H1 (cell line): Measurements from ENCODE around the gene PDE2A. TPM values are rescaled to one million over a fixed set of nuclear protein-coding genes. Genes with fewer than 3 reads are reported as not detected.

Source experiments
- CTCF ChIA-PET: fragments of 300-600 bp; sonication (Branson Sonifier 250); formaldehyde crosslinking; loops from one replicate; lab custom pipeline; 2021; ENCODE audit not compliant: partially characterized antibody; lab: Charles Lee
- POLR2A ChIA-PET: fragments of 300-600 bp; sonication (Branson Sonifier 250); formaldehyde crosslinking; loops from one replicate; lab custom pipeline; 2021; ENCODE audit warnings: inconsistent platforms; ENCODE audit not compliant: partially characterized antibody; lab: Charles Lee
- DNase-seq, 2 experiments: peaks; one replicate each; pipeline versions ENCODE4 v3.0.0 to v3.0.0-alpha.2; 2010 to 2022; ENCODE audit warnings: low spot score in 2 of 2, low read depth in 1 of 2, mixed read lengths in 1 of 2
- FAIRE-seq: peaks from 2 replicates; lab custom pipeline; 2011; peaks lifted over from hg19 to GRCh38; lab: Jason Lieb, UNC
- H2AFZ ChIP-seq: 2 replicates; pipeline ENCODE4 v1.8.1; 2012; ENCODE audit warnings: low read length, inconsistent platforms
- H2AK5ac ChIP-seq: 2 replicates; pipeline ENCODE4 v1.6.1; 2013; ENCODE audit warnings: low read depth, low read length
- H2BK120ac ChIP-seq: replicated peaks from 2 replicates; pipeline ENCODE3; 2013; ENCODE audit warnings: low read depth, low read length, inconsistent platforms
- H2BK12ac ChIP-seq: 2 replicates; pipeline ENCODE4 v1.6.1; 2013; ENCODE audit warnings: low read depth, low read length
- H2BK15ac ChIP-seq: 2 replicates; pipeline ENCODE4 v1.6.1; 2013; ENCODE audit warnings: low read length
- H2BK20ac ChIP-seq: 2 replicates; pipeline ENCODE4 v1.6.1; 2013; ENCODE audit warnings: low read length
- H2BK5ac ChIP-seq: 2 replicates; pipeline ENCODE4 v1.6.1; 2013; ENCODE audit warnings: low read depth, low read length
- H3K14ac ChIP-seq: 2 replicates; pipeline ENCODE4 v1.6.1; 2013; ENCODE audit warnings: inconsistent platforms; ENCODE audit not compliant: insufficient read length
- H3K18ac ChIP-seq: 2 replicates; pipeline ENCODE4 v1.6.1; 2013; ENCODE audit warnings: low read length; ENCODE audit errors: extremely low read depth
- H3K23ac ChIP-seq: 2 replicates; pipeline ENCODE4 v1.6.1; 2013; ENCODE audit warnings: inconsistent platforms; ENCODE audit not compliant: insufficient read length
- H3K23me2 ChIP-seq: 2 replicates; pipeline ENCODE4 v1.6.1; 2013; ENCODE audit warnings: low read depth, low read length
- H3K27ac ChIP-seq: 2 replicates; pipeline ENCODE4 v1.6.1; 2011; ENCODE audit warnings: low read depth, low read length, inconsistent platforms
- H3K27me3 ChIP-seq, 4 experiments: replicated peaks in 1 of 4; 1 replicate in 1 of 4; 2 replicates in 3 of 4; pipeline versions ENCODE4 v1.6.1 to v1.8.1; 2011 to 2013; ENCODE audit warnings: low read length in 3 of 4, mild to moderate bottlenecking in 3 of 4, inconsistent platforms in 2 of 4, mixed read lengths in 2 of 4, moderate library complexity in 1 of 4; ENCODE audit not compliant: control insufficient read depth in 3 of 4, insufficient read depth in 3 of 4; ENCODE audit errors: extremely low read depth in 1 of 4
- H3K36me3 ChIP-seq, 4 experiments: 2 replicates each; pipeline versions ENCODE4 v1.6.1 to v1.8.1; 2011 to 2013; ENCODE audit warnings: mild to moderate bottlenecking in 4 of 4, low read length in 3 of 4, moderate library complexity in 2 of 4, control low read depth in 1 of 4, inconsistent platforms in 1 of 4; ENCODE audit not compliant: insufficient read depth in 4 of 4, control insufficient read depth in 2 of 4
- H3K4ac ChIP-seq: replicated peaks from 2 replicates; pipeline ENCODE3; 2013; ENCODE audit warnings: low read length, low read depth, mixed read lengths, inconsistent platforms; ENCODE audit not compliant: insufficient read length
- H3K4me1 ChIP-seq, 4 experiments: replicated peaks in 1 of 4; 1 replicate in 1 of 4; 2 replicates in 3 of 4; pipeline versions ENCODE4 v1.6.1 to v1.8.1; 2011 to 2013; ENCODE audit warnings: low read length in 3 of 4, inconsistent platforms in 2 of 4, mixed read lengths in 1 of 4; ENCODE audit not compliant: insufficient read depth in 4 of 4, control insufficient read depth in 3 of 4
- H3K4me2 ChIP-seq, 2 experiments: 2 replicates each; pipeline versions ENCODE4 v1.6.1 to v1.8.1; 2011 to 2013; ENCODE audit warnings: low read depth in 2 of 2, low read length in 2 of 2, control low read depth in 1 of 2, inconsistent platforms in 1 of 2, mild to moderate bottlenecking in 1 of 2; ENCODE audit not compliant: insufficient read depth in 1 of 2
- H3K4me3 ChIP-seq, 4 experiments: fragments of 200-600, 300-600 bp in 1 of 4; sonication (generic), shearing (Covaris generic), sonication (Bioruptor Twin) in 1 of 4; 2 replicates each; pipeline versions ENCODE4 v1.5.1 to v1.8.1; 2011 to 2016; ENCODE audit warnings: low read length in 4 of 4, low read depth in 3 of 4, control low read depth in 2 of 4, inconsistent platforms in 2 of 4, mild to moderate bottlenecking in 2 of 4, mixed read lengths in 1 of 4, moderate library complexity in 1 of 4; ENCODE audit not compliant: insufficient read depth in 2 of 4; ENCODE audit errors: extremely low read depth in 1 of 4
- H3K56ac ChIP-seq: replicated peaks from 2 replicates; pipeline ENCODE3; 2013; ENCODE audit warnings: low read depth, mild to moderate bottlenecking, mixed read lengths, low read length, inconsistent platforms; ENCODE audit not compliant: insufficient read length
- H3K79me1 ChIP-seq: 2 replicates; pipeline ENCODE4 v1.6.1; 2013; ENCODE audit warnings: low read depth, low read length, control low read depth
- H3K79me2 ChIP-seq, 2 experiments: 2 replicates each; pipeline versions ENCODE4 v1.6.1 to v1.8.1; 2012 to 2013; ENCODE audit warnings: low read length in 2 of 2, mild to moderate bottlenecking in 2 of 2, inconsistent platforms in 1 of 2; ENCODE audit not compliant: insufficient read depth in 2 of 2, control insufficient read depth in 1 of 2
- H3K9ac ChIP-seq, 4 experiments: replicated peaks in 1 of 4; 1 replicate in 1 of 4; 2 replicates in 3 of 4; pipeline versions ENCODE4 v1.6.1 to v1.8.1; 2011 to 2013; ENCODE audit warnings: low read depth in 3 of 4, low read length in 3 of 4, control low read depth in 2 of 4, mild to moderate bottlenecking in 2 of 4, moderate library complexity in 2 of 4, inconsistent platforms in 1 of 4; ENCODE audit errors: extremely low read depth in 1 of 4
- H3K9me3 ChIP-seq, 2 experiments: 2 replicates each; pipeline versions ENCODE4 v1.6.1 to v1.8.1; 2012 to 2013; ENCODE audit warnings: mild to moderate bottlenecking in 2 of 2, moderate library complexity in 2 of 2, control low read depth in 1 of 2, inconsistent platforms in 1 of 2, low read depth in 1 of 2, low read length in 1 of 2, mixed read lengths in 1 of 2; ENCODE audit not compliant: insufficient read depth in 2 of 2
- H4K20me1 ChIP-seq, 2 experiments: replicated peaks in 1 of 2; 2 replicates each; pipeline versions ENCODE3 to v1.8.1; 2011 to 2013; ENCODE audit warnings: inconsistent platforms in 2 of 2, low read length in 2 of 2, mild to moderate bottlenecking in 1 of 2; ENCODE audit not compliant: insufficient read depth in 2 of 2, control insufficient read depth in 1 of 2
- H4K5ac ChIP-seq: 2 replicates; pipeline ENCODE4 v1.6.1; 2013; ENCODE audit warnings: low read length, low read depth, mixed read lengths, inconsistent platforms; ENCODE audit not compliant: insufficient read length
- H4K8ac ChIP-seq: 2 replicates; pipeline ENCODE4 v1.8.0; 2013; ENCODE audit warnings: mild to moderate bottlenecking, moderate library complexity, low read length, inconsistent platforms; ENCODE audit not compliant: insufficient read depth; ENCODE audit errors: extremely low read depth
- H4K91ac ChIP-seq: replicated peaks from 2 replicates; pipeline ENCODE3; 2013; ENCODE audit warnings: low read length, mixed read lengths, inconsistent platforms; ENCODE audit not compliant: insufficient read length
- CHD1 ChIP-seq: IDR thresholded peaks from 2 replicates; pipeline ENCODE4 v1.6.1; 2012; ENCODE audit warnings: low read depth, low read length, improper control_type of control experiment
- HDAC6 ChIP-seq: IDR thresholded peaks from one replicate; pipeline ENCODE4 v1.7.1; 2012; ENCODE audit warnings: low read depth, mild to moderate bottlenecking, inconsistent platforms, low read length, moderate library complexity
- NRF1 ChIP-seq: IDR thresholded peaks from 2 replicates; pipeline ENCODE4 v1.6.1; 2011; ENCODE audit warnings: mild to moderate bottlenecking, low read depth, low read length, improper control_type of control experiment
- POLR2A ChIP-seq, 2 experiments: IDR thresholded peaks; 1 replicate in 1 of 2; 2 replicates in 1 of 2; pipeline ENCODE4 v1.6.1; 2011; ENCODE audit warnings: low read depth in 2 of 2, low read length in 2 of 2, mild to moderate bottlenecking in 2 of 2; ENCODE audit errors: control extremely low read depth in 1 of 2
- SIN3A ChIP-seq, 2 experiments: IDR thresholded peaks in 1 of 2; conservative IDR thresholded peaks in 1 of 2; 2 replicates each; pipeline ENCODE4 v1.6.1; 2011 to 2012; ENCODE audit warnings: low read length in 2 of 2, improper control_type of control experiment in 1 of 2, low read depth in 1 of 2, mild to moderate bottlenecking in 1 of 2
- WGBS, 2 experiments: shearing (Covaris generic) in 1 of 2; methylation state at CpG; one replicate each; pipeline versions ENCODE4 v1.1.6 to v1.1.7; 2013 to 2015; ENCODE audit warnings: low lambda C conversion rate in 2 of 2, mixed read lengths in 2 of 2, inconsistent platforms in 1 of 2, low coverage in 1 of 2, missing lambda C conversion rate in 1 of 2; ENCODE audit not compliant: insufficient replicate concordance in 2 of 2, insufficient coverage in 1 of 2, insufficient read length in 1 of 2; ENCODE audit errors: extremely low coverage in 1 of 2, missing lambda C conversion rate in 1 of 2; 5-methylcytosine and 5-hydroxymethylcytosine counted together
- polyA plus RNA-seq, 7 experiments: library from polyadenylated mRNA; depleted of rRNA in 3 of 7; stranded (reverse) in 5 of 7; unstranded in 2 of 7; fragments of >200 nt in 5 of 7; fragments of 200-250 nt in 2 of 7; gene quantifications; 1 replicate in 5 of 7; 2 replicates in 1 of 7; 4 replicates in 1 of 7; pipeline versions ENCODE4 v1.2.1 to v1.2.3, GENCODE V29; 2011 to 2013; ENCODE audit warnings: missing spikeins in 2 of 7, mixed read lengths in 2 of 7
- total RNA-seq: library from RNA; stranded (reverse); fragmentation: NEBNext Ultra II Directional; extraction: Animal tissue kit (Norgen Biotek cat#: 25700); gene quantifications from 2 replicates; pipeline ENCODE4 v1.2.1, GENCODE V29; 2021

Gene PDE2A
- total and polyA plus RNA-seq, 2 of the 8 experiments (the other 6 are each of a cell fraction or from before 2014, with no cell fraction given), result 3.4 to 7.1 TPM

DNA sequence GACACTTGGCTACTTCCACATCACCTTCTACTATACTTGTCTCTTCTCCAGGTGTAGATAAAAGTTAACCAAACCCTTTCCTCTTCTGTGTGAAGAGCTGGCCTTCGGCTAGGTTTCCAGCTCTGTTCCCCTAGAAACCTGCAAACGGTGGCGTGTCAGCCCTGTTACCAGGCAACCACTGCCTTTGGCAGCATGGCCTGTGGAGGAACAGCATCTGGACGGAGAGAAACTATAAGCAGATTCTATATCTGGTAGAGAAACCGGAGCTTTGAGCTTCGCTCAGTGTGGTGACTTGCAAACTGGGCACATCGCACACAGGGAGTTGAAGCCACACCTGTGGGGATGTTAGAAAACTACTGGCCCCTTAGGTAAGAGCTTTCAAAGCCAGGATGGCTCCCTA lies 42.1 kb upstream of the PDE2A start:
- no peak overlapping the region for H4K91ac ChIP-seq
- no peak overlapping the region for H2BK15ac ChIP-seq
- FAIRE-seq, result no peak
- H3K79me1 ChIP-seq, result peaks cover 15% of the 10 kb centered on the region; the same call in 1 of the 2 replicates
- no peak overlapping the region for H3K4ac ChIP-seq
- peaks cover 0 to 11% of the 10 kb centered on the region in 2 experiments; a peak in 1 of 4 replicates for H3K79me2 ChIP-seq
- H3K4me2 ChIP-seq, result no peak overlapping the region
- CTCF ChIA-PET, result interaction anchor here (0.7 to 3.1 kb wide), 15 partner anchors 9 to 573 kb away, joined by 3 to 9 read pairs (median 5); partner anchors contain the start of gene STARD10
- H4K20me1 ChIP-seq, result peaks cover 6 to 23% of the 10 kb centered on the region in 2 experiments
- H2BK120ac ChIP-seq, result no peak overlapping the region
- H3K56ac ChIP-seq, result no peak overlapping the region
- no peak overlapping the region for H2BK20ac ChIP-seq
- no peaks in the 10 kb centered on the region for H3K23me2 ChIP-seq
- TF ChIP-seq HDAC6, result no peak
- no peak for TF ChIP-seq POLR2A (IDR thresholded peaks at IDR 0.05; ENCODE audit: control extremely low read depth in 1 of 2, low read depth in 2 of 2, low read length in 2 of 2)
- no peak for TF ChIP-seq NRF1
- TF ChIP-seq CHD1, result no peak
- TF ChIP-seq SIN3A (conservative IDR thresholded peaks at IDR 0.05 in 1 of 2, IDR thresholded peaks at IDR 0.05 in 1 of 2; ENCODE audit: low read depth in 1 of 2, low read length in 2 of 2), result no peak
- POLR2A ChIA-PET, result interaction anchor here (0.8 to 1.7 kb wide), 2 partner anchors 9 to 10 kb away, joined by 4 to 7 read pairs; no protein-coding TSS in a partner anchor
- H4K5ac ChIP-seq, result no peak overlapping the region
- no peak overlapping the region for H3K27ac ChIP-seq
- H3K4me1 ChIP-seq, result peaks cover 0 to 14% (median 6%) of the 10 kb centered on the region in 4 experiments; a peak in 6 of 7 replicates
- H2BK5ac ChIP-seq, result no peak overlapping the region
- H2AFZ ChIP-seq, result no peak overlapping the region
- H2AK5ac ChIP-seq, result no peak overlapping the region
- H2BK12ac ChIP-seq, result no peak overlapping the region
- no peak overlapping the region for H3K23ac ChIP-seq
- no peak overlapping the region; a peak in 1 of 7 replicates for H3K9ac ChIP-seq
- 81% methylated on average over 7 of the region's 7 CpGs; no CpG with 5 or more reads in 1 of the 2 experiments for WGBS, 2 experiments
- H3K27me3 ChIP-seq, result no peaks in the 10 kb centered on the region
- no peak for DNase-seq
- H3K4me3 ChIP-seq, result no peak overlapping the region
- no peaks in the 10 kb centered on the region for H3K9me3 ChIP-seq
- no peaks in the 10 kb centered on the region for H3K36me3 ChIP-seq
- H3K18ac ChIP-seq, result no peak overlapping the region
- H3K14ac ChIP-seq, result no peak overlapping the region
- H4K8ac ChIP-seq, result no peak overlapping the region
